B cell (primary cell): ENCODE data around the gene NLRP9. TPM values are rescaled to one million over a fixed set of nuclear protein-coding genes. Genes with fewer than 3 reads are reported as not detected.

Experiments used
- ATAC-seq: fragments of 200-7000 bp; cut with Tn5 transposase; one replicate; pipeline ENCODE4 v1.10.0; 2021; ENCODE audit warnings: low read depth, mild to moderate bottlenecking, moderate number of reproducible peaks, moderate library complexity
- CTCF ChIA-PET: fragments of 350-600 bp; sonication (Branson Sonifier 250); formaldehyde crosslinking; loops from one replicate; lab custom pipeline; 2021; ENCODE audit warnings: antibody characterized with exemption, inconsistent platforms; lab: Charles Lee
- POLR2A ChIA-PET: fragments of 350-600 bp; sonication (Branson Sonifier 250); formaldehyde crosslinking; loops from one replicate; lab custom pipeline; 2021; ENCODE audit warnings: antibody characterized with exemption; lab: Charles Lee
- DNase-seq: peaks from one replicate; pipeline ENCODE4 v3.0.0; 2013
- H2AFZ ChIP-seq: 2 replicates; pipeline ENCODE4 v1.6.1; 2012; ENCODE audit warnings: mild to moderate bottlenecking, low read depth, low read length; ENCODE audit not compliant: insufficient read depth, poor library complexity, severe bottlenecking
- H3K27ac ChIP-seq, 2 donors: 1 replicate in 1 of 2; 2 replicates in 1 of 2; pipeline ENCODE4 v1.5.1; 2012 to 2013; ENCODE audit warnings: low read length in 2 of 2, mild to moderate bottlenecking in 2 of 2, moderate library complexity in 1 of 2
- H3K27me3 ChIP-seq, 4 experiments: fragments of 200-600 bp in 1 of 4; sonication (generic) in 1 of 4; replicated peaks in 1 of 4; 1 replicate in 2 of 4; 2 replicates in 2 of 4; pipeline versions ENCODE4 v1.6.1 to v1.7.0; 2013 to 2016; ENCODE audit warnings: low read length in 3 of 4, mild to moderate bottlenecking in 2 of 4, mixed read lengths in 1 of 4, moderate library complexity in 1 of 4; ENCODE audit not compliant: insufficient read depth in 4 of 4, control insufficient read depth in 3 of 4; ENCODE audit errors: control extremely low read depth in 1 of 4
- H3K36me3 ChIP-seq, 2 experiments: replicated peaks in 1 of 2; 1 replicate in 1 of 2; 2 replicates in 1 of 2; pipeline versions ENCODE4 v1.6.1 to v1.7.1; 2013; ENCODE audit warnings: low read length in 1 of 2; ENCODE audit not compliant: insufficient read depth in 2 of 2, control insufficient read depth in 1 of 2; ENCODE audit errors: control extremely low read depth in 1 of 2, extremely low read depth in 1 of 2
- H3K4me1 ChIP-seq, 2 donors: fragments of 200-600 bp in 1 of 2; sonication (generic) in 1 of 2; 1 replicate in 1 of 2; 2 replicates in 1 of 2; pipeline versions ENCODE4 v1.5.1 to v1.6.1; 2013 to 2017; ENCODE audit warnings: low read length in 2 of 2; ENCODE audit not compliant: control insufficient read depth in 2 of 2, insufficient read depth in 2 of 2
- H3K4me2 ChIP-seq: replicated peaks from 2 replicates; pipeline ENCODE3; 2012; ENCODE audit warnings: mild to moderate bottlenecking, low read depth, low read length; ENCODE audit not compliant: poor library complexity, severe bottlenecking
- H3K4me3 ChIP-seq, 5 experiments: fragments of 200-600 bp in 1 of 5; sonication (generic) in 1 of 5; 1 replicate in 3 of 5; 2 replicates in 2 of 5; pipeline versions ENCODE4 v1.5.1 to v1.7.0; 2011 to 2016; ENCODE audit warnings: low read length in 4 of 5, mild to moderate bottlenecking in 4 of 5, low read depth in 2 of 5, control low read depth in 1 of 5, moderate library complexity in 1 of 5; ENCODE audit not compliant: insufficient read depth in 1 of 5; ENCODE audit errors: control extremely low read depth in 1 of 5, extremely low read depth in 1 of 5
- H3K79me2 ChIP-seq: fragments of 200-600 bp; sonication (generic); one replicate; pipeline ENCODE4 v1.6.0; 2016; ENCODE audit warnings: low read length; ENCODE audit not compliant: control insufficient read depth, insufficient read depth
- H3K9ac ChIP-seq: fragments of 200-600 bp; sonication (generic); 2 replicates; pipeline ENCODE4 v1.6.1; 2017; ENCODE audit warnings: mild to moderate bottlenecking, low read length, moderate library complexity
- H3K9me3 ChIP-seq, 3 donors: one replicate each; pipeline versions ENCODE4 v1.6.1 to v1.7.1; 2013; ENCODE audit warnings: low read length in 2 of 3; ENCODE audit not compliant: control insufficient read depth in 2 of 3, insufficient read depth in 1 of 3; ENCODE audit errors: control extremely low read depth in 1 of 3
- H4K20me1 ChIP-seq: 2 replicates; pipeline ENCODE4 v1.6.0; 2012; ENCODE audit warnings: mild to moderate bottlenecking, low read length; ENCODE audit not compliant: insufficient read depth, control insufficient read depth, poor library complexity, severe bottlenecking
- H3K27ac Mint-ChIP-seq: one replicate; pipeline ENCODE4 v1.8.0; 2021; ENCODE audit warnings: mixed read lengths
- H3K27me3 Mint-ChIP-seq: one replicate; pipeline ENCODE4 v1.8.0; 2021; ENCODE audit warnings: mixed read lengths
- H3K4me1 Mint-ChIP-seq: one replicate; pipeline ENCODE4 v1.8.0; 2021; ENCODE audit warnings: mixed read lengths
- H3K4me3 Mint-ChIP-seq: one replicate; pipeline ENCODE4 v1.8.0; 2021; ENCODE audit warnings: mixed read lengths
- H3K9me3 Mint-ChIP-seq: one replicate; pipeline ENCODE4 v1.8.0; 2022; ENCODE audit warnings: mixed read lengths; ENCODE audit not compliant: insufficient read depth
- CTCF ChIP-seq: fragments of 200-600 bp; IDR thresholded peaks from one replicate; pipeline ENCODE4 v1.8.0; 2022; ENCODE audit warnings: antibody characterized with exemption, mild to moderate bottlenecking
- EZH2 ChIP-seq: IDR thresholded peaks from 2 replicates; pipeline ENCODE4 v1.6.1; 2012; ENCODE audit warnings: borderline replicate concordance, low read depth, mild to moderate bottlenecking, moderate library complexity, low read length; ENCODE audit not compliant: insufficient read depth, poor library complexity, severe bottlenecking
- WGBS: methylation state at CpG from one replicate; pipeline ENCODE4 v1.1.5; 2013; ENCODE audit warnings: missing lambda C conversion rate; ENCODE audit not compliant: insufficient coverage; 5-methylcytosine and 5-hydroxymethylcytosine counted together
- intact Hi-C: fragments of 100-400 bp; cut with micrococcal nuclease; formaldehyde crosslinking; loops from one replicate; pipeline ENCODE4 v1.10.0; 2022
- polyA plus RNA-seq: library from polyadenylated mRNA; depleted of rRNA; stranded (reverse); fragments of >200 nt; gene quantifications from 2 replicates; pipeline ENCODE4 v1.2.3, GENCODE V29; 2012
- total RNA-seq, 2 donors: library from RNA; stranded (reverse); fragments of 120-200 nt in 1 of 2; gene quantifications; 1 replicate in 1 of 2; 2 replicates in 1 of 2; pipeline versions ENCODE4 v1.2.3 to v1.2.4, GENCODE V29; 2013 to 2022

NLRP9 gene
- total and polyA plus RNA-seq, 2 donors (not counting 1 experiment from before 2014, with no cell fraction given): not detected

GRCh38 chr19:55679343-55680257, 58.6 kb downstream of the NLRP9 start:
- Mint-ChIP-seq H3K27ac (peak overlapping the region; percentile 96), H3K9me3 (no peaks in the 10 kb centered on the region), H3K27me3 (no peaks in the 10 kb centered on the region), H3K4me1 (peaks cover 62% of the 10 kb centered on the region), H3K4me3 (peak overlapping the region; percentile 95)
- H4K20me1 ChIP-seq: peaks cover 69% of the 10 kb centered on the region
- DNase-seq (no peak), ATAC-seq (no peak)
- H3K4me1 ChIP-seq: peaks cover 50 to 65% of the 10 kb centered on the region in 2 donors
- H3K27ac ChIP-seq: peak overlapping the region in 1 of 2 donors; percentile 93
- H3K79me2 ChIP-seq: peaks cover 87% of the 10 kb centered on the region
- CTCF ChIA-PET: no interaction called here
- peak overlapping the region; percentile 82 for H3K4me2 ChIP-seq
- TF ChIP-seq EZH2 (no peak), CTCF (no peak)
- H3K27me3 ChIP-seq: no peaks in the 10 kb centered on the region
- H3K9me3 ChIP-seq: peaks cover 0 to 2% (median 0%) of the 10 kb centered on the region in 3 donors
- POLR2A ChIA-PET: no interaction called here
- intact Hi-C loops: loop anchor here (5.0 kb wide), 3 partner anchors 37 to 1477 kb away; partner anchors contain the start of genes PPP1R12C, RPS9, ZNF580 and ZNF581
- peaks cover 0 to 65% of the 10 kb centered on the region in 2 experiments for H3K36me3 ChIP-seq
- H3K9ac ChIP-seq: no peak overlapping the region
- no peak overlapping the region for H3K4me3 ChIP-seq
- H2AFZ ChIP-seq: no peak overlapping the region
- 89% methylated on average over 22 of the region's 24 CpGs for WGBS
